GM06990 (cell line): ENCODE measurements around the gene CRIM1.

Source experiments
- DNase-seq: peaks from one replicate; pipeline ENCODE4 v3.0.0-alpha.2; 2011; ENCODE audit not compliant: insufficient read length; ENCODE audit errors: extremely low read depth
- H3K27me3 ChIP-seq: replicated peaks from 2 replicates; pipeline ENCODE4 v1.6.0; 2011; ENCODE audit warnings: low read length; ENCODE audit not compliant: control insufficient read depth, insufficient read depth
- H3K36me3 ChIP-seq: 2 replicates; pipeline ENCODE4 v1.5.1; 2011; ENCODE audit warnings: low read length; ENCODE audit not compliant: control insufficient read depth, insufficient read depth
- H3K4me3 ChIP-seq: replicated peaks from 2 replicates; pipeline ENCODE4 v1.5.1; 2011; ENCODE audit warnings: low read depth, mild to moderate bottlenecking, control low read depth, low read length
- CTCF ChIP-seq: IDR thresholded peaks from 2 replicates; pipeline ENCODE4 v1.5.1; 2011; ENCODE audit warnings: low read length, control low read depth, mild to moderate bottlenecking, inconsistent platforms; ENCODE audit not compliant: insufficient read depth, poor library complexity, severe bottlenecking

Gene CRIM1

GRCh38 chr2:36509075-36509474 is 153.5 kb downstream of the CRIM1 start:
- no peaks in the 10 kb centered on the region for H3K27me3 ChIP-seq
- H3K4me3 ChIP-seq: no peak overlapping the region
- H3K36me3 ChIP-seq: no peaks in the 10 kb centered on the region
- DNase-seq: no peak
- TF ChIP-seq CTCF: no peak

DNA sequence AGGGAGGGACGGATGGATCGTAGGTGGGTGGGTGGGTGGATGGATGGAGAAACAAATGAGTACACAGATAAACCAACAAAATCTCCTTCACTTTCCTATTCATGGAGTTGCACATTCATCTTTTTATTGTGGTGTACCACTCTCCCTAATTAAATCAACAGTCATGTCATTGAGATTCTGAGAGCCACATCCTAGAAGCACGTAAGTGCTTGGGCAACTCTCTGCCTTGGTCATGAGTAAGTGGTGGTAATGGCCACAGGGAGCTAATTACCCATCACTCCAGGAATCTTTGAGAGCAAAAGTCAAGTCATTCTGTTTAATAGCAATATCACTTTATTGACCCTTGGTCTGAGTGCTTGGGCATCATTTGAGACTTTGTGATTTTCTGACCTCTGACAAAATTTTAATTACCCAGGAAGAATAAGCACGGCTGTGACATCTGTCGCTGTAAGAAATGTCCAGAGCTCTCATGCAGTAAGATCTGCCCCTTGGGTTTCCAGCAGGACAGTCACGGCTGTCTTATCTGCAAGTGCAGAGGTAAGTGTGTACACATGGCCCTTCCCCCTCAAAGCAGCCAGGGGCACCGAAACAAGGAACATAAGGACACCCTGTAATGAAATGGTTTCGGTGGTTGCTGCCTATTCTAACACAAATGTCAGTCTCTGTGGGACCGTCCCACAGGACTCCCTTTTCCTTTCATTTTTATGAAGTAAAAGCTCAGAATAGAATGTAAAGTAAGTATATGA is 156.5 kb downstream of the CRIM1 start:
- no peaks in the 10 kb centered on the region for H3K27me3 ChIP-seq
- no peak for TF ChIP-seq CTCF
- DNase-seq: no peak
- H3K36me3 ChIP-seq: no peaks in the 10 kb centered on the region
- no peak overlapping the region for H3K4me3 ChIP-seq

- no peaks in the 10 kb centered on the region for H3K27me3 ChIP-seq
- no peaks in the 10 kb centered on the region for H3K36me3 ChIP-seq
- no peak for DNase-seq
- H3K4me3 ChIP-seq: no peak overlapping the region
- TF ChIP-seq CTCF: no peak
Measured at GRCh38 chr2:36512705-36513104, 157.1 kb downstream of the CRIM1 start.

DNA sequence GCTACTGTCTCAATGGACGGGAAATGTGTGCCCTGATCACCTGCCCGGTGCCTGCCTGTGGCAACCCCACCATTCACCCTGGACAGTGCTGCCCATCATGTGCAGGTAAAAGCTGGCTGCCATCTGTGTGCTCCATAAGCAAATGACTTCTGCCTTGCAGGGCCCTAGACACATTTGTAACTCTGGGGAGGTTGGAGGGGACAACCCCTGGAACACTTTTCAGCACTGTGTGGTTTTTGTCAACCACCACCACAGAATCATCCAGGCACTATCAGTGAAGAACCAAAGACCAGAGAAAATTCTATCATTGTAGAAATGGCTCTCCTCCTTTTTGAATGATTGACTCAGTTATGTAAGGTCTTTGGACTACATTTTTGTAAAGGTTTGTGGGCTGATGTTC is 158.1 kb downstream of the CRIM1 start:
- Histone ChIP-seq H3K36me3 (no peaks in the 10 kb centered on the region), H3K27me3 (no peaks in the 10 kb centered on the region), H3K4me3 (no peak overlapping the region)
- DNase-seq: no peak
- TF ChIP-seq CTCF: no peak

GRCh38 chr2:36515538-36515937 is 160.0 kb downstream of the CRIM1 start:
- DNase-seq: no peak
- no peaks in the 10 kb centered on the region for H3K27me3 ChIP-seq
- no peak for TF ChIP-seq CTCF
- H3K36me3 ChIP-seq: no peaks in the 10 kb centered on the region
- H3K4me3 ChIP-seq: no peak overlapping the region
